ENCODE results near the gene TMEM54. TPM values are rescaled to one million over a fixed set of nuclear protein-coding genes. Genes with fewer than 3 reads are reported as not detected.

TMEM54 gene
- total and polyA plus RNA-seq, 2 of the 13 experiments (the other 11 are each of a cell fraction or from before 2014, with no cell fraction given), result 2.5 to 2.9 TPM

GRCh38 chr1:32924881-32925344, 23.7 kb upstream of the TMEM54 start (continued):
- TF ChIP-seq, protein P1, sequence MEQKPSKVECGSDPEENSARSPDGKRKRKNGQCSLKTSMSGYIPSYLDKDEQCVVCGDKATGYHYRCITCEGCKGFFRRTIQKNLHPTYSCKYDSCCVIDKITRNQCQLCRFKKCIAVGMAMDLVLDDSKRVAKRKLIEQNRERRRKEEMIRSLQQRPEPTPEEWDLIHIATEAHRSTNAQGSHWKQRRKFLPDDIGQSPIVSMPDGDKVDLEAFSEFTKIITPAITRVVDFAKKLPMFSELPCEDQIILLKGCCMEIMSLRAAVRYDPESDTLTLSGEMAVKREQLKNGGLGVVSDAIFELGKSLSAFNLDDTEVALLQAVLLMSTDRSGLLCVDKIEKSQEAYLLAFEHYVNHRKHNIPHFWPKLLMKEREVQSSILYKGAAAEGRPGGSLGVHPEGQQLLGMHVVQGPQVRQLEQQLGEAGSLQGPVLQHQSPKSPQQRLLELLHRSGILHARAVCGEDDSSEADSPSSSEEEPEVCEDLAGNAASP (CRISPR knock-in tag; IDR thresholded peaks at IDR 0.05; ENCODE audit: borderline replicate concordance), result peak; percentile 29; the same call in 1 of the 2 replicates
- no peak for TF ChIP-seq MXD4 (CRISPR knock-in tag; IDR thresholded peaks at IDR 0.05)
- TF ChIP-seq SIN3A (IDR thresholded peaks at IDR 0.05; ENCODE audit: borderline replicate concordance, low read depth, low read length), result no peak
- no peak for TF ChIP-seq ATF1 (CRISPR knock-in tag; IDR thresholded peaks at IDR 0.05)
- TF ChIP-seq ZNF790 (CRISPR knock-in tag; IDR thresholded peaks at IDR 0.05; ENCODE audit: borderline replicate concordance), result no peak
- no peak for TF ChIP-seq ZNF34 (CRISPR knock-in tag; IDR thresholded peaks at IDR 0.05; ENCODE audit: borderline replicate concordance)
- TF ChIP-seq, protein P2, sequence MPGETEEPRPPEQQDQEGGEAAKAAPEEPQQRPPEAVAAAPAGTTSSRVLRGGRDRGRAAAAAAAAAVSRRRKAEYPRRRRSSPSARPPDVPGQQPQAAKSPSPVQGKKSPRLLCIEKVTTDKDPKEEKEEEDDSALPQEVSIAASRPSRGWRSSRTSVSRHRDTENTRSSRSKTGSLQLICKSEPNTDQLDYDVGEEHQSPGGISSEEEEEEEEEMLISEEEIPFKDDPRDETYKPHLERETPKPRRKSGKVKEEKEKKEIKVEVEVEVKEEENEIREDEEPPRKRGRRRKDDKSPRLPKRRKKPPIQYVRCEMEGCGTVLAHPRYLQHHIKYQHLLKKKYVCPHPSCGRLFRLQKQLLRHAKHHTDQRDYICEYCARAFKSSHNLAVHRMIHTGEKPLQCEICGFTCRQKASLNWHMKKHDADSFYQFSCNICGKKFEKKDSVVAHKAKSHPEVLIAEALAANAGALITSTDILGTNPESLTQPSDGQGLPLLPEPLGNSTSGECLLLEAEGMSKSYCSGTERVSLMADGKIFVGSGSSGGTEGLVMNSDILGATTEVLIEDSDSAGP (CRISPR knock-in tag; IDR thresholded peaks at IDR 0.05; ENCODE audit: borderline replicate concordance), result peak; percentile 36; the same call in 1 of the 2 replicates
- TF ChIP-seq ZNF17 (CRISPR knock-in tag; IDR thresholded peaks at IDR 0.05), result no peak
- TF ChIP-seq, protein P3, sequence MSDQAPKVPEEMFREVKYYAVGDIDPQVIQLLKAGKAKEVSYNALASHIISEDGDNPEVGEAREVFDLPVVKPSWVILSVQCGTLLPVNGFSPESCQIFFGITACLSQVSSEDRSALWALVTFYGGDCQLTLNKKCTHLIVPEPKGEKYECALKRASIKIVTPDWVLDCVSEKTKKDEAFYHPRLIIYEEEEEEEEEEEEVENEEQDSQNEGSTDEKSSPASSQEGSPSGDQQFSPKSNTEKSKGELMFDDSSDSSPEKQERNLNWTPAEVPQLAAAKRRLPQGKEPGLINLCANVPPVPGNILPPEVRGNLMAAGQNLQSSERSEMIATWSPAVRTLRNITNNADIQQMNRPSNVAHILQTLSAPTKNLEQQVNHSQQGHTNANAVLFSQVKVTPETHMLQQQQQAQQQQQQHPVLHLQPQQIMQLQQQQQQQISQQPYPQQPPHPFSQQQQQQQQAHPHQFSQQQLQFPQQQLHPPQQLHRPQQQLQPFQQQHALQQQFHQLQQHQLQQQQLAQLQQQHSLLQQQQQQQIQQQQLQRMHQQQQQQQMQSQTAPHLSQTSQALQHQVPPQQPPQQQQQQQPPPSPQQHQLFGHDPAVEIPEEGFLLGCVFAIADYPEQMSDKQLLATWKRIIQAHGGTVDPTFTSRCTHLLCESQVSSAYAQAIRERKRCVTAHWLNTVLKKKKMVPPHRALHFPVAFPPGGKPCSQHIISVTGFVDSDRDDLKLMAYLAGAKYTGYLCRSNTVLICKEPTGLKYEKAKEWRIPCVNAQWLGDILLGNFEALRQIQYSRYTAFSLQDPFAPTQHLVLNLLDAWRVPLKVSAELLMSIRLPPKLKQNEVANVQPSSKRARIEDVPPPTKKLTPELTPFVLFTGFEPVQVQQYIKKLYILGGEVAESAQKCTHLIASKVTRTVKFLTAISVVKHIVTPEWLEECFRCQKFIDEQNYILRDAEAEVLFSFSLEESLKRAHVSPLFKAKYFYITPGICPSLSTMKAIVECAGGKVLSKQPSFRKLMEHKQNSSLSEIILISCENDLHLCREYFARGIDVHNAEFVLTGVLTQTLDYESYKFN (CRISPR knock-in tag; conservative IDR thresholded peaks at IDR 0.05), result peak; percentile 39; the same call in 1 of the 2 replicates
- TF ChIP-seq HDAC2 (CRISPR knock-in tag; IDR thresholded peaks at IDR 0.05), result no peak
- no peak for TF ChIP-seq ZNF446 (CRISPR knock-in tag; IDR thresholded peaks at IDR 0.05)
- TF ChIP-seq PCBP1 (IDR thresholded peaks at IDR 0.05; ENCODE audit: borderline replicate concordance, low read depth, low read length), result 0 out of 2 replicates have a peak, but pooled peaks have one; percentile 40
- TF ChIP-seq ZNF33B (CRISPR knock-in tag; IDR thresholded peaks at IDR 0.05), result no peak
- TF ChIP-seq ZNF770 (CRISPR knock-in tag; IDR thresholded peaks at IDR 0.05), result peak; percentile 69
- peak; percentile 73 for TF ChIP-seq ZNF687 (CRISPR knock-in tag; IDR thresholded peaks at IDR 0.05)
- TF ChIP-seq ZNF792 (CRISPR knock-in tag; IDR thresholded peaks at IDR 0.05), result no peak
